Endothelial cell (in vitro differentiated cells): ENCODE data around the gene TRIOBP. TPM values are rescaled to one million over a fixed set of nuclear protein-coding genes. Genes with fewer than 3 reads are reported as not detected.

Experiments used
- DNase-seq: peaks from one replicate; pipeline ENCODE4 v3.0.0; 2021; ENCODE audit warnings: low spot score
- H3K27ac Mint-ChIP-seq: one replicate; pipeline ENCODE4 v1.8.0; 2021; ENCODE audit warnings: mixed read lengths, inconsistent platforms; ENCODE audit not compliant: unreplicated experiment
- H3K27me3 Mint-ChIP-seq: one replicate; pipeline ENCODE4 v1.8.0; 2021; ENCODE audit warnings: mild to moderate bottlenecking, moderate library complexity, mixed read lengths, inconsistent platforms; ENCODE audit not compliant: unreplicated experiment
- H3K36me3 Mint-ChIP-seq: one replicate; pipeline ENCODE4 v1.8.0; 2021; ENCODE audit warnings: mild to moderate bottlenecking, low read depth, mixed read lengths, inconsistent platforms; ENCODE audit not compliant: unreplicated experiment
- H3K4me1 Mint-ChIP-seq: one replicate; pipeline ENCODE4 v1.8.0; 2021; ENCODE audit warnings: mild to moderate bottlenecking, mixed read lengths, inconsistent platforms; ENCODE audit not compliant: unreplicated experiment
- H3K4me3 Mint-ChIP-seq: one replicate; pipeline ENCODE4 v1.8.0; 2021; ENCODE audit warnings: mild to moderate bottlenecking, mixed read lengths, inconsistent platforms; ENCODE audit not compliant: unreplicated experiment
- H3K9me3 Mint-ChIP-seq: one replicate; pipeline ENCODE4 v1.8.0; 2021; ENCODE audit warnings: mixed read lengths, inconsistent platforms; ENCODE audit not compliant: unreplicated experiment
- CTCF ChIP-seq: fragments of 200-600 bp; sonication (generic); IDR thresholded peaks from one replicate; pipeline ENCODE4 v1.5.0; 2021; ENCODE audit warnings: antibody characterized with exemption; ENCODE audit not compliant: unreplicated experiment
- total RNA-seq: library from RNA; stranded (reverse); fragmentation: NEBNext Ultra II Directional; extraction: Animal tissue kit (Norgen Biotek cat#: 25700); gene quantifications from one replicate; pipeline ENCODE4 v1.2.1, GENCODE V29; 2021; ENCODE audit not compliant: unreplicated experiment

TRIOBP gene
- total RNA-seq, 1 donor from 2014 or later: 110 TPM

- Mint-ChIP-seq H3K36me3 (peaks cover 4% of the 10 kb centered on the region), H3K9me3 (no peaks in the 10 kb centered on the region), H3K4me3 (peak overlapping the region; percentile 90), H3K27ac (peak overlapping the region; percentile 34), H3K4me1 (peaks cover 28% of the 10 kb centered on the region), H3K27me3 (peaks cover 11% of the 10 kb centered on the region)
- DNase-seq: peak; percentile 35
- TF ChIP-seq CTCF: no peak
Measured at GRCh38 chr22:37806409-37807333, 109.8 kb downstream of the TRIOBP start.

- DNase-seq: peak; percentile 91
- H3K9me3 Mint-ChIP-seq: no peaks in the 10 kb centered on the region
- peaks cover 13% of the 10 kb centered on the region for H3K27me3 Mint-ChIP-seq
- H3K36me3 Mint-ChIP-seq: peaks cover 4% of the 10 kb centered on the region
- H3K4me1 Mint-ChIP-seq: peaks cover 28% of the 10 kb centered on the region
- no peak for TF ChIP-seq CTCF
- no peak within 1 kb of the TSS for H3K27ac Mint-ChIP-seq
- peak within 1 kb of the TSS; percentile 90 for H3K4me3 Mint-ChIP-seq
Measured at GRCh38 chr22:37807410-37808293, 110.8 kb downstream of the TRIOBP start, which contains the start of gene GCAT. Gene GCAT (plus strand): TSS chr22:37807934. CDS start chr22:37807968, 34 bp downstream.

GRCh38 chr22:37808294-37808657 lies 111.4 kb downstream of the TRIOBP start:
- no peak for DNase-seq
- Mint-ChIP-seq H3K4me1 (peaks cover 22% of the 10 kb centered on the region), H3K27me3 (peaks cover 11% of the 10 kb centered on the region), H3K9me3 (no peaks in the 10 kb centered on the region), H3K4me3 (peak overlapping the region; percentile 86), H3K27ac (no peak overlapping the region), H3K36me3 (peaks cover 4% of the 10 kb centered on the region)
- TF ChIP-seq CTCF: no peak

- no peak overlapping the region for H3K27ac Mint-ChIP-seq
- DNase-seq: no peak
- no peaks in the 10 kb centered on the region for H3K9me3 Mint-ChIP-seq
- peaks cover 16% of the 10 kb centered on the region for H3K4me1 Mint-ChIP-seq
- H3K4me3 Mint-ChIP-seq: no peak overlapping the region
- peaks cover 13% of the 10 kb centered on the region for H3K27me3 Mint-ChIP-seq
- no peak for TF ChIP-seq CTCF
- H3K36me3 Mint-ChIP-seq: peaks cover 4% of the 10 kb centered on the region
Measured at GRCh38 chr22:37809672-37810333, 113.0 kb downstream of the TRIOBP start.
